GM12878 (cell line): ENCODE measurements around the gene GRIP2. TPM values are rescaled to one million over a fixed set of nuclear protein-coding genes. Genes with fewer than 3 reads are reported as not detected.

Experiments used
- ATAC-seq: fragments of 200-7000 bp; cut with Tn5 transposase; 3 replicates; pipeline ENCODE4 v1.9.1; 2020; ENCODE audit warnings: mild to moderate bottlenecking, moderate library complexity
- BruUV-seq: library from RNA; stranded (reverse); fragments of 400-500 nt; replicated peaks from 2 replicates; lab custom pipeline; 2021; lab: Mats Ljungman, UMichigan
- CTCF ChIA-PET: fragments of 300-600 bp; sonication (Branson Sonifier 250); formaldehyde crosslinking; extraction: SDS; loops from one replicate; lab custom pipeline; 2021; ENCODE audit warnings: inconsistent platforms; lab: Yijun Ruan, JAX
- POLR2A ChIA-PET: fragments of 350-600 bp; formaldehyde crosslinking; extraction: SDS; loops from one replicate; lab custom pipeline; 2021; ENCODE audit warnings: inconsistent platforms; lab: Charles Lee
- RAD21 ChIA-PET: fragments of 300-600 bp; sonication (Branson Sonifier 250); formaldehyde crosslinking; loops from one replicate; lab custom pipeline; 2023; ENCODE audit warnings: antibody characterized with exemption; ENCODE audit not compliant: unreplicated experiment; lab: Charles Lee
- SMC1A ChIA-PET: fragments of 300-600 bp; sonication (Branson Sonifier 250); formaldehyde crosslinking; loops from one replicate; lab custom pipeline; 2023; ENCODE audit not compliant: unreplicated experiment, uncharacterized antibody; lab: Charles Lee
- DNase-seq: peaks from one replicate; pipeline ENCODE4 v3.0.0-alpha.2; 2011; ENCODE audit warnings: low read depth, low spot score
- FAIRE-seq: peaks from 3 replicates; lab custom pipeline; 2011; peaks lifted over from hg19 to GRCh38; lab: Jason Lieb, UNC
- H2AFZ ChIP-seq: 2 replicates; pipeline ENCODE4 v1.6.0; 2011; ENCODE audit warnings: low read depth, low read length, control low read depth; ENCODE audit not compliant: control insufficient read depth
- H3K27ac ChIP-seq: 2 replicates; pipeline ENCODE4 v1.5.1; 2011; ENCODE audit warnings: control low read depth; ENCODE audit not compliant: control insufficient read depth, insufficient read depth
- H3K27me3 ChIP-seq, 2 experiments: replicated peaks in 1 of 2; 2 replicates each; pipeline versions ENCODE4 v1.6.0 to v1.6.1; 2011; ENCODE audit warnings: low read length in 1 of 2; ENCODE audit not compliant: control insufficient read depth in 2 of 2, insufficient read depth in 2 of 2
- H3K36me3 ChIP-seq, 2 experiments: 2 replicates each; pipeline ENCODE4 v1.5.1; 2011; ENCODE audit warnings: low read length in 1 of 2; ENCODE audit not compliant: control insufficient read depth in 2 of 2, insufficient read depth in 2 of 2
- H3K4me1 ChIP-seq: 2 replicates; pipeline ENCODE4 v1.6.1; 2011; ENCODE audit warnings: mild to moderate bottlenecking, low read length, moderate library complexity, mixed read lengths; ENCODE audit not compliant: control insufficient read depth, insufficient read depth
- H3K4me2 ChIP-seq: 2 replicates; pipeline ENCODE4 v1.6.0; 2011; ENCODE audit warnings: control low read depth; ENCODE audit not compliant: control insufficient read depth, insufficient read depth
- H3K4me3 ChIP-seq: fragments of 200-600 bp; sonication (generic); 2 replicates; pipeline ENCODE4 v1.5.1; 2016
- H3K79me2 ChIP-seq: 2 replicates; pipeline ENCODE4 v1.6.0; 2011; ENCODE audit warnings: low read length; ENCODE audit not compliant: control insufficient read depth, insufficient read depth
- H3K9ac ChIP-seq: 2 replicates; pipeline ENCODE4 v1.8.0; 2011; ENCODE audit warnings: low read length, control low read depth, mixed read lengths; ENCODE audit not compliant: control insufficient read depth, insufficient read depth
- H3K9me3 ChIP-seq: replicated peaks from 3 replicates; pipeline ENCODE4 v1.5.1; 2011; ENCODE audit warnings: mild to moderate bottlenecking, low read length; ENCODE audit not compliant: control insufficient read depth, insufficient read depth
- H4K20me1 ChIP-seq: 2 replicates; pipeline ENCODE4 v1.6.0; 2011; ENCODE audit not compliant: control insufficient read depth, insufficient read depth
- CBX5 ChIP-seq: sonication (generic); IDR thresholded peaks from 2 replicates; pipeline ENCODE4 v1.6.1; 2016; ENCODE audit warnings: low read depth, moderate library complexity, mild to moderate bottlenecking, inconsistent platforms
- NBN ChIP-seq: fragments of 450-650 bp; IDR thresholded peaks from 2 replicates; pipeline ENCODE4 v1.6.1; 2016
- RAD51 ChIP-seq: fragments of 450-650 bp; IDR thresholded peaks from 2 replicates; pipeline ENCODE4 v1.6.1; 2016; ENCODE audit warnings: moderate library complexity, mild to moderate bottlenecking, inconsistent platforms
- SREBF1 ChIP-seq: IDR thresholded peaks from 2 replicates; pipeline ENCODE4 v1.6.1; 2012; ENCODE audit warnings: mild to moderate bottlenecking, low read length
- WGBS: methylation state at CpG from one replicate; pipeline ENCODE4 v1.1.6; 2016; ENCODE audit warnings: low lambda C conversion rate; ENCODE audit not compliant: insufficient replicate concordance, insufficient coverage; ENCODE audit errors: missing lambda C conversion rate; 5-methylcytosine and 5-hydroxymethylcytosine counted together
- in situ Hi-C: fragments of 300-500 bp; cut with MboI; formaldehyde crosslinking; loops from 9 replicates; pipeline ENCODE4 v1.14.3; 2018; ENCODE audit warnings: mixed read lengths
- intact Hi-C: fragments of 100-400 bp; cut with micrococcal nuclease; formaldehyde crosslinking; loops from one replicate; pipeline ENCODE4 v1.14.2; 2022; ENCODE audit not compliant: unreplicated experiment
- polyA plus RNA-seq, 11 experiments: library from polyadenylated mRNA; depleted of rRNA in 4 of 11; unstranded in 6 of 11; stranded (reverse) in 5 of 11; fragments of >200 nt; fragmentation: Nextera tagmentation in 4 of 11; fragmentation: Illumina TruSeq in 1 of 11; extraction: Ambion mirVana in 4 of 11; extraction: Trizol in 1 of 11; gene quantifications; 1 replicate in 1 of 11; 2 replicates in 10 of 11; pipeline versions ENCODE4 v1.2.1 to v1.2.3, GENCODE V29; 2011 to 2016; ENCODE audit warnings: inconsistent platforms in 2 of 11, missing spikeins in 2 of 11, low read depth in 1 of 11
- total RNA-seq, 4 experiments: library from RNA; depleted of rRNA in 3 of 4; stranded (reverse); fragments of >200 nt in 3 of 4; fragmentation: Illumina TruSeq in 1 of 4; extraction: Trizol in 1 of 4; gene quantifications; 2 replicates each; pipeline versions ENCODE4 v1.2.1 to v1.2.3, GENCODE V29; 2013 to 2021
- TF ChIP-seq, protein P1 (sequence below): IDR thresholded peaks from 2 replicates; pipeline ENCODE4 v1.6.1; 2012; ENCODE audit warnings: mild to moderate bottlenecking, low read depth, low read length
- TF ChIP-seq, protein P2 (sequence below): IDR thresholded peaks from 2 replicates; pipeline ENCODE4 v1.6.1; 2011; ENCODE audit warnings: low read depth, low read length, improper control_type of control experiment, borderline replicate concordance

GRIP2 gene
- total and polyA plus RNA-seq, 10 of the 15 experiments (the other 5 are each of a cell fraction or from before 2014, with no cell fraction given), result not detected

DNA sequence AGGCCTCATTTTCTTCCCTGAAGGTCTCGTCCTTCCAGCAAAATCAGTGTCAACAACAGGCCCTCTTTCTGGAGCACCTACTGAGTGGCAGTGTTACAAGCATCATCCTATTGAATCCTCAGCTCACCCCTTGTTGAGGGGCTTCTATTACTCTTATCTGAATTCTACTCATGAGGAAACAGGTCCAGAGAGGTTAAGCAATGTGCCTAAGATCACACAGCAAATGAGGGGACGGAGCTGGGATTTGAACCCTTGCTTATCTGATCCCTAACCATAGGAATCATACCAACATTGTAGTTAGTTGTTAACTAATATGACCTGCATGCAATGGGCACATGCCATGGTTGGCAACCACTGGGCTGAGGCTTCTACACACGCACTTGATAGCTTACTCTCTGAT, 74.7 kb downstream of the GRIP2 start:
- WGBS, result 93% methylated on average over 3 of the region's 3 CpGs
- no peak overlapping the region for H3K27ac ChIP-seq
- peaks cover 8 to 9% of the 10 kb centered on the region in 2 experiments; a peak in 3 of 4 replicates for H3K36me3 ChIP-seq
- DNase-seq, result no peak
- H3K4me3 ChIP-seq, result no peak overlapping the region
- no peak overlapping the region for H3K9ac ChIP-seq
- H3K79me2 ChIP-seq, result no peaks in the 10 kb centered on the region
- H3K4me1 ChIP-seq, result no peaks in the 10 kb centered on the region
- no peak for FAIRE-seq
- BruUV-seq, result no TSS peak
- no peak overlapping the region for H3K4me2 ChIP-seq
- TF ChIP-seq CBX5, result no peak
- no peak for TF ChIP-seq SREBF1
- TF ChIP-seq, protein P1, sequence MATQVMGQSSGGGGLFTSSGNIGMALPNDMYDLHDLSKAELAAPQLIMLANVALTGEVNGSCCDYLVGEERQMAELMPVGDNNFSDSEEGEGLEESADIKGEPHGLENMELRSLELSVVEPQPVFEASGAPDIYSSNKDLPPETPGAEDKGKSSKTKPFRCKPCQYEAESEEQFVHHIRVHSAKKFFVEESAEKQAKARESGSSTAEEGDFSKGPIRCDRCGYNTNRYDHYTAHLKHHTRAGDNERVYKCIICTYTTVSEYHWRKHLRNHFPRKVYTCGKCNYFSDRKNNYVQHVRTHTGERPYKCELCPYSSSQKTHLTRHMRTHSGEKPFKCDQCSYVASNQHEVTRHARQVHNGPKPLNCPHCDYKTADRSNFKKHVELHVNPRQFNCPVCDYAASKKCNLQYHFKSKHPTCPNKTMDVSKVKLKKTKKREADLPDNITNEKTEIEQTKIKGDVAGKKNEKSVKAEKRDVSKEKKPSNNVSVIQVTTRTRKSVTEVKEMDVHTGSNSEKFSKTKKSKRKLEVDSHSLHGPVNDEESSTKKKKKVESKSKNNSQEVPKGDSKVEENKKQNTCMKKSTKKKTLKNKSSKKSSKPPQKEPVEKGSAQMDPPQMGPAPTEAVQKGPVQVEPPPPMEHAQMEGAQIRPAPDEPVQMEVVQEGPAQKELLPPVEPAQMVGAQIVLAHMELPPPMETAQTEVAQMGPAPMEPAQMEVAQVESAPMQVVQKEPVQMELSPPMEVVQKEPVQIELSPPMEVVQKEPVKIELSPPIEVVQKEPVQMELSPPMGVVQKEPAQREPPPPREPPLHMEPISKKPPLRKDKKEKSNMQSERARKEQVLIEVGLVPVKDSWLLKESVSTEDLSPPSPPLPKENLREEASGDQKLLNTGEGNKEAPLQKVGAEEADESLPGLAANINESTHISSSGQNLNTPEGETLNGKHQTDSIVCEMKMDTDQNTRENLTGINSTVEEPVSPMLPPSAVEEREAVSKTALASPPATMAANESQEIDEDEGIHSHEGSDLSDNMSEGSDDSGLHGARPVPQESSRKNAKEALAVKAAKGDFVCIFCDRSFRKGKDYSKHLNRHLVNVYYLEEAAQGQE, result no peak
- no peak for TF ChIP-seq RAD51
- TF ChIP-seq, protein P2, sequence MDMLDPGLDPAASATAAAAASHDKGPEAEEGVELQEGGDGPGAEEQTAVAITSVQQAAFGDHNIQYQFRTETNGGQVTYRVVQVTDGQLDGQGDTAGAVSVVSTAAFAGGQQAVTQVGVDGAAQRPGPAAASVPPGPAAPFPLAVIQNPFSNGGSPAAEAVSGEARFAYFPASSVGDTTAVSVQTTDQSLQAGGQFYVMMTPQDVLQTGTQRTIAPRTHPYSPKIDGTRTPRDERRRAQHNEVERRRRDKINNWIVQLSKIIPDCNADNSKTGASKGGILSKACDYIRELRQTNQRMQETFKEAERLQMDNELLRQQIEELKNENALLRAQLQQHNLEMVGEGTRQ, result no peak
- TF ChIP-seq NBN, result no peak
- SMC1A ChIA-PET, result no interaction called here
- RAD21 ChIA-PET, result interaction anchor here (2.9 kb wide), 1 partner anchor 204 kb away, joined by 15 read pairs; no protein-coding TSS in a partner anchor
- no peaks in the 10 kb centered on the region for H4K20me1 ChIP-seq
- H3K9me3 ChIP-seq, result no peaks in the 10 kb centered on the region
- CTCF ChIA-PET, result interaction anchor here (0.7 to 0.8 kb wide), 2 partner anchors 207 to 966 kb away, joined by 3 read pairs; no protein-coding TSS in a partner anchor
- intact Hi-C loops (loop anchor here (5.0 kb wide), 1 partner anchor 568 kb away; no protein-coding TSS in a partner anchor), in situ Hi-C loops (no loop called here)
- no peak for ATAC-seq
- H2AFZ ChIP-seq, result no peak overlapping the region
- POLR2A ChIA-PET, result interaction anchor here (0.7 kb wide), 1 partner anchor 274 kb away, joined by 11 read pairs; no protein-coding TSS in a partner anchor
- no peaks in the 10 kb centered on the region for H3K27me3 ChIP-seq
